Mucosa of descending colon (tissue), 3 donors: Measurements from ENCODE around the gene VWA2. TPM values are rescaled to one million over a fixed set of nuclear protein-coding genes. Genes with fewer than 3 reads are reported as not detected.

Source experiments
- ATAC-seq: fragments of 200-7000 bp; cut with Tn5 transposase; one replicate; pipeline ENCODE4 v1.9.1; 2020; ENCODE audit warnings: mild to moderate bottlenecking, moderate library complexity
- DNase-seq, 3 donors: peaks; one replicate each; pipeline ENCODE4 v3.0.0-alpha.2; 2020
- H3K36me3 ChIP-seq: fragments of 200-600 bp; one replicate; pipeline ENCODE4 v1.8.0; 2021; ENCODE audit warnings: low read depth, mild to moderate bottlenecking
- H3K4me1 ChIP-seq: fragments of 200-600 bp; one replicate; pipeline ENCODE4 v1.8.0; 2021; ENCODE audit warnings: low read depth, mild to moderate bottlenecking
- H3K4me3 ChIP-seq: fragments of 200-600 bp; one replicate; pipeline ENCODE4 v1.8.0; 2021; ENCODE audit warnings: mild to moderate bottlenecking
- H3K9me3 ChIP-seq: fragments of 200-600 bp; one replicate; pipeline ENCODE4 v1.8.0; 2021; ENCODE audit warnings: mild to moderate bottlenecking
- intact Hi-C, 2 donors: fragments of 100-400 bp; cut with DNase I in 1 of 2; cut with micrococcal nuclease in 1 of 2; formaldehyde crosslinking; loops; one replicate each; pipeline versions ENCODE4 v1.11.0 to v1.11.1; 2022; cut with DNase I, micrococcal nuclease
- total RNA-seq, 3 donors: library from RNA; stranded (reverse); fragmentation: NEBNext Ultra II Directional in 2 of 3; extraction: Animal tissue kit (Norgen Biotek cat#: 25700) in 2 of 3; gene quantifications; one replicate each; pipeline versions ENCODE4 v1.2.1 to v1.2.4, GENCODE V29; 2021 to 2023
- TF ChIP-seq, protein P1 (sequence below): fragments of 200-600 bp; IDR thresholded peaks from one replicate; pipeline ENCODE4 v1.8.0; 2022; ENCODE audit warnings: antibody characterized with exemption, mild to moderate bottlenecking
- donor health status: DM: no; HTN: no; CAD: no; lungs with moderate emphysema.
- donor health status: DM: no; HTN: no; CAD: no.
- donor health status: DM: no; HTN: yes; CAD: no.

VWA2 gene
- total RNA-seq, 3 donors from 2014 or later, result 0.47 to 3.2 (median 1.9) TPM

DNA sequence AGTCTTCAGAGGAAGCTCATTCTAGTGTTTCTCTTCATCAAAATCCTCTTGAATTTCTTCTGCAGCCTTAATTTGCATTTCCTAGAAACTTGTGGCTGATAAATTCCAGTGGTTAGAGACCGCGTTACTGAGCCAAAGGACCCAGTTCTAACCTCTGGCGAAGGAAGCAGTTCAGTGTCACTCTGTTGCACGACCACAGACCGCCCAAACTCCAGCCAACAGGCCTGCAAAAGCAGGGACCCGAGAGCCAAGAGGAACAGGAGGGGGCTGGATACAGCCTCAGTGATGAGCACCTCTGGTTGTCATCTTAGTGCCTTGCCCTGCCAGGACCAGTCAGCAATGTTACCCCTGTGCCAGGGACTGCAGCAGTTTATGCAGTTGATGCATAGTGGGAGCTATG is 95.2 kb downstream of the VWA2 start:
- no peaks in the 10 kb centered on the region for H3K4me1 ChIP-seq
- no peak for ATAC-seq
- H3K36me3 ChIP-seq, result no peaks in the 10 kb centered on the region
- no peak overlapping the region for H3K4me3 ChIP-seq
- DNase-seq, result no peak
- H3K9me3 ChIP-seq, result no peaks in the 10 kb centered on the region
- intact Hi-C loops, result no loop called here
- TF ChIP-seq, protein P1, sequence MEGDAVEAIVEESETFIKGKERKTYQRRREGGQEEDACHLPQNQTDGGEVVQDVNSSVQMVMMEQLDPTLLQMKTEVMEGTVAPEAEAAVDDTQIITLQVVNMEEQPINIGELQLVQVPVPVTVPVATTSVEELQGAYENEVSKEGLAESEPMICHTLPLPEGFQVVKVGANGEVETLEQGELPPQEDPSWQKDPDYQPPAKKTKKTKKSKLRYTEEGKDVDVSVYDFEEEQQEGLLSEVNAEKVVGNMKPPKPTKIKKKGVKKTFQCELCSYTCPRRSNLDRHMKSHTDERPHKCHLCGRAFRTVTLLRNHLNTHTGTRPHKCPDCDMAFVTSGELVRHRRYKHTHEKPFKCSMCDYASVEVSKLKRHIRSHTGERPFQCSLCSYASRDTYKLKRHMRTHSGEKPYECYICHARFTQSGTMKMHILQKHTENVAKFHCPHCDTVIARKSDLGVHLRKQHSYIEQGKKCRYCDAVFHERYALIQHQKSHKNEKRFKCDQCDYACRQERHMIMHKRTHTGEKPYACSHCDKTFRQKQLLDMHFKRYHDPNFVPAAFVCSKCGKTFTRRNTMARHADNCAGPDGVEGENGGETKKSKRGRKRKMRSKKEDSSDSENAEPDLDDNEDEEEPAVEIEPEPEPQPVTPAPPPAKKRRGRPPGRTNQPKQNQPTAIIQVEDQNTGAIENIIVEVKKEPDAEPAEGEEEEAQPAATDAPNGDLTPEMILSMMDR, result no peak

DNA sequence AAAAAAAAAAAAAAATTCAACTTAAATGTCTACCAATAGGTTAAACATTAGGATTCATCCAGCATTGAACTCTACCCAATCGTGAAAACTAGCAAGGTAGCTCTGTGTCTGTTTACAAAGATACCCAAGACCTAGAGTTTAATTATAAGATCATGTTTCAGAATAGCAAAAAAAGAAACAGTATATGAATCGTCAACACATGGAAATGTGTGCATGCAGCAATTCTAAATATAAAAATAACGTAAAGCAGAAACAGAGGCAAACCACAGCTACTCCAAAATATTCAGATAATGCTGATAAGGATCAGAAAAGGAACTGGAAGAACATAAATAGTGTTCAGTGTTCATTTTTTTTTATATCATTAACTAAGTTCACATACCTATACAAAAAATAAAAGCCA is 96.6 kb downstream of the VWA2 start:
- H3K9me3 ChIP-seq, result no peaks in the 10 kb centered on the region
- no peak for DNase-seq
- no peak for ATAC-seq
- TF ChIP-seq, protein P1, result no peak
- H3K4me1 ChIP-seq, result no peaks in the 10 kb centered on the region
- H3K36me3 ChIP-seq, result no peaks in the 10 kb centered on the region
- intact Hi-C loops, result no loop called here
- H3K4me3 ChIP-seq, result no peak overlapping the region

DNA sequence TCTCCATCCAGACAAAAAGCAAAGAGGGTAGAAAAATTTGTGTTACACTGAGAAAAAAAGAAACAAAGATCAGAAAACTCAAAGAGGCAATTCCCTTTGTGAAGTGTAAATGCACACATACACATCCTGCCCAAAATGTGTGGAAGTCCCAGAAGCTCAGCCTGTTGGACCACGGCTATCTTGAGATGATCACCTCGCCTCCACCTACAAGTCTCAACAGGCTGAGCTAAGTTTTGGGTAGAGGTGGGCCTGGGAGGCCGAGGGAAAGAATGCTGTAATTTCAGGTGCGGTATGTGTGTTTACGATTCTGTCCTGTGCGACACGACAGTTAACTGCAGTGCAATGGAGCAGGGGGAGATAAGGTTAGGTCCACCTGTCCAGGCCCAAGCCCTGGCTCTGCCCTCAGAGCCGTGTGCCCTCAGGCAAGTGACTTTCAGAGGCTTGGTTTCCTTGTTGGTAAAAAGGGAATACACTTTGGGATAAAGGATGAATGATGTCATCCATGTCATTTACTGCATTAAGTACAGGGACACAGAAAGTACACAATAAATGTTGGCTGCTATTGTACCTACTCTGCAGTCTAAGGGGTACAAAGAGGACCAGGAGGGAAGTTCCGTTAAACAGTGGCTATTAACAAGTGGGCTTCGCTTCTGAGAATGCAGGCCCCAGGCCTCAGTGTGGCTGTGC is 97.9 kb downstream of the VWA2 start:
- Histone ChIP-seq H3K36me3 (no peaks in the 10 kb centered on the region), H3K4me1 (no peaks in the 10 kb centered on the region), H3K9me3 (no peaks in the 10 kb centered on the region), H3K4me3 (no peak overlapping the region)
- no peak for DNase-seq
- intact Hi-C loops, result no loop called here
- TF ChIP-seq, protein P1, result no peak
- ATAC-seq, result no peak

DNA sequence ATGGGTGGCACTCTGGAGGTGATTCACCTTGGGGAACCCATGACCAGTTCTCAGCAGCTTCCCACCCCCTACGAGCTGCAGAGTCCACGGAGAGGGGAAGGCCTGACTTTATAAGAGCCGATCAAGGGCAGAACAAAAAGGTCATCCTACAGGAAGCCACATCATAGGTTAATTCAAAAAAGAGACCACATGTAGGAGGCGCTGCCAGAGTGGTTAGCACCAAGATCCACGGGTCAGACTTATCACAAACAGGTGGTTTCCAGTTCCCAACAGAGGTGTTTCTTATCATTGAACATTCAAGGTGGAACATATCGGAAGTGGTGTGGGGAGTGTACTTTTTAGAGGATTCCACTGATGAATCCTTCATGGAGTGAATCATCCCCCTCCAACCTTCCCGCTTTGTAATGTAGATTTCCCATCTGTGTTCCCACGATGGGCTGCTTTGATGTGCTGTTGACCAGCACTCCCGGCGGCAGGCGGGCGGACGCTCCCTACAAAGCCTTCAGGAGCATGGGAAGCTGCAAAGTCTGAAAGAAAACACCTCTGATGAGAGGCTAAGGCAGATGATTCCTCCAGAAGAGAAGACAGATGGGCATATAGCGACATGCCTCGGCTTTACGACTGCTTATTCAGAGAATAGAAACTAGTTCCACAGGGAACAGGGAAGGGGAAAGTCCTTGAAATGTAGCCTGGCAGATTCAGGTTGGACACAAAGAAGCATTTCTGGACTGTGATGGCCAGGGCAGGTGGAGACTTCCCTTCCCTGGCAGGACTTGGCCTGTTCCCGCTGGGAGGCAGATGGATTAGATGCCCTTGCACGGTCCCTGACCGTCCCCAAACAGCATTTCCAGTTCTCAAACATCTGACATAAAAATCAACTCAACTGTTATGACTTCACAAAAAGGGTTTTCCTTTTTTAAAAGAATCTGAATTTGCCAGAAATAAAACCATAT is 98.7 kb downstream of the VWA2 start:
- Histone ChIP-seq H3K4me1 (no peaks in the 10 kb centered on the region), H3K36me3 (no peaks in the 10 kb centered on the region), H3K9me3 (no peaks in the 10 kb centered on the region), H3K4me3 (no peak overlapping the region)
- TF ChIP-seq, protein P1, result no peak
- ATAC-seq, result no peak
- intact Hi-C loops, result no loop called here
- DNase-seq, result no peak

DNA sequence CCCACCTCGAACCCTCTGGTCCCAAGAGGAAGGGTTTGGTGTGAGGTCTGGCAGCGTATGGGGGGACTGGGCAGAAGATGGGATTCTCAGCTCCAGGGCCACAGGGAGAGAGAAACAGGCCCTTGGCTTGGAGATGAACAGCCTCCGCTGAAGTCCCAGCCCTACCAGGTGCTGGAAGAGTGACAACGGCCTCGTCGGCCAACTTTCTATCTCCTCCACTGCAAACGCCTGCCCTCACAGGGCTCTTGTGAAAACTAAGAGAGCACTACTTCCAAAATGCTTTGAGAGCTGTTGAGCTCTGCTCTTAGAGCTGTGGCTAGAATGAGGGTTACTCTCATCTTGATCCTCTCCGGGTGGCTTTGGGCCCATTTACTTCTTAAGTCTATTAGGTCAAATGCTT is 101.8 kb downstream of the VWA2 start:
- H3K36me3 ChIP-seq, result no peaks in the 10 kb centered on the region
- H3K9me3 ChIP-seq, result no peaks in the 10 kb centered on the region
- TF ChIP-seq, protein P1, result no peak
- intact Hi-C loops, result no loop called here
- no peak for ATAC-seq
- no peak overlapping the region for H3K4me3 ChIP-seq
- H3K4me1 ChIP-seq, result no peaks in the 10 kb centered on the region
- DNase-seq, result no peak

Other genes with a start within 250 kb of the VWA2 start
- gene ADRB1, start 195.4 kb upstream of the VWA2 start, total RNA-seq, result 1 to 10 TPM; 1.5 to 2.8 (median 1.8) TPM
- gene CCDC186, start 65.1 kb upstream of the VWA2 start, total RNA-seq, result 10 to 100 TPM; 36.4 to 54.8 (median 53.6) TPM
- 1 to 10 TPM in 1 of 3 donors, under 1 TPM in 2; 0.06 to 1.7 (median 0.09) TPM for gene TDRD1, start 59.9 kb upstream of the VWA2 start, total RNA-seq
- 10 to 100 TPM in 2 of 3 donors, 1 to 10 TPM in 1; 6.7 to 23.4 (median 11.6) TPM for gene AFAP1L2, start 165.2 kb downstream of the VWA2 start, total RNA-seq